ENCODE results near the gene KIF12.

DNA sequence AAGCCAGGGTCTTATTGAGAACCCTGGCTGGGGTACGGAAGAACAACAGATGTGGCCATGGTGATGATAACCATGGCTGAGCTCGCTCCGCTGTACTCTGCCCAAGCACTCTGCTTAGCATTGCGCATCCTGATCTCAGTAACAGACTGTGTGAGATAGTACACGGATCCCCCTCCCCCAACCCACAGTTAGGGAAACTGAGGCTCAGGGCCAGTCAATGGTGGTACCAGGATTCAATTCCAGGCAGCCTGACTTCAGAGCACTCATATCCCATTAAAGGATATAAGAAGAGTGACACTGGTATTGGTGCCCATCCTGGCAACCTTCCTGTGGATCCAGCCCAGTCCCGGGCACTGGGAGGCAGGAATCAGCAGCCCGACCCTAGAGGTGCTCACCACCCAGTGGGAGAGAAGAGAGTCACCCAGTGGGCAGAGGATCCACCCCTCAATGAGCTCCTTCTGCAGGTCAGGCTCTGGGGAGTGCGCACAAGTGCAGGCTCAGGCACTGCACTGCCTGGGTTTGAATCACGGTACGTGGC, 26.5 kb upstream of the KIF12 start:
- TF ChIP-seq EZH2 (IDR thresholded peaks at IDR 0.05; ENCODE audit: borderline replicate concordance, low read depth, low read length, severe bottlenecking), result no peak
- TF ChIP-seq, protein P1, sequence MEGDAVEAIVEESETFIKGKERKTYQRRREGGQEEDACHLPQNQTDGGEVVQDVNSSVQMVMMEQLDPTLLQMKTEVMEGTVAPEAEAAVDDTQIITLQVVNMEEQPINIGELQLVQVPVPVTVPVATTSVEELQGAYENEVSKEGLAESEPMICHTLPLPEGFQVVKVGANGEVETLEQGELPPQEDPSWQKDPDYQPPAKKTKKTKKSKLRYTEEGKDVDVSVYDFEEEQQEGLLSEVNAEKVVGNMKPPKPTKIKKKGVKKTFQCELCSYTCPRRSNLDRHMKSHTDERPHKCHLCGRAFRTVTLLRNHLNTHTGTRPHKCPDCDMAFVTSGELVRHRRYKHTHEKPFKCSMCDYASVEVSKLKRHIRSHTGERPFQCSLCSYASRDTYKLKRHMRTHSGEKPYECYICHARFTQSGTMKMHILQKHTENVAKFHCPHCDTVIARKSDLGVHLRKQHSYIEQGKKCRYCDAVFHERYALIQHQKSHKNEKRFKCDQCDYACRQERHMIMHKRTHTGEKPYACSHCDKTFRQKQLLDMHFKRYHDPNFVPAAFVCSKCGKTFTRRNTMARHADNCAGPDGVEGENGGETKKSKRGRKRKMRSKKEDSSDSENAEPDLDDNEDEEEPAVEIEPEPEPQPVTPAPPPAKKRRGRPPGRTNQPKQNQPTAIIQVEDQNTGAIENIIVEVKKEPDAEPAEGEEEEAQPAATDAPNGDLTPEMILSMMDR (IDR thresholded peaks at IDR 0.05; ENCODE audit: extremely low read depth in 1 of 2, insufficient read depth in 1 of 2, low read depth in 1 of 2, low read length in 2 of 2), result no peak
- TF ChIP-seq POLR2A (IDR thresholded peaks at IDR 0.05; ENCODE audit: low read depth, low read length), result no peak
- TF ChIP-seq POLR2AphosphoS5 (IDR thresholded peaks at IDR 0.05; ENCODE audit: insufficient read depth, low read depth, low read length), result no peak
- TF ChIP-seq JUN (IDR thresholded peaks at IDR 0.05; ENCODE audit: borderline replicate concordance, insufficient read depth, insufficient read length, low read depth), result no peak
- TF ChIP-seq, protein P2, sequence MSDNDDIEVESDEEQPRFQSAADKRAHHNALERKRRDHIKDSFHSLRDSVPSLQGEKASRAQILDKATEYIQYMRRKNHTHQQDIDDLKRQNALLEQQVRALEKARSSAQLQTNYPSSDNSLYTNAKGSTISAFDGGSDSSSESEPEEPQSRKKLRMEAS (IDR thresholded peaks at IDR 0.05; ENCODE audit: insufficient read depth, insufficient read length), result no peak
- no peak for TF ChIP-seq MYC (IDR thresholded peaks at IDR 0.05; ENCODE audit: low read depth, low read length)
- no peak for TF ChIP-seq FOS (IDR thresholded peaks at IDR 0.05; ENCODE audit: borderline replicate concordance, insufficient read depth, low read length)
